ENCODE measurements around the gene AAMDC. TPM values are rescaled to one million over a fixed set of nuclear protein-coding genes. Genes with fewer than 3 reads are reported as not detected.
A peak's percentile ranks its signal among the peaks of the same experiment; 100 is the strongest.

The AAMDC gene
- total RNA-seq (2016; rRNA removed; fragmentation: Illumina TruSeq; extraction: Trizol) (35.6 and 49.5 TPM in 2 replicates), polyA plus RNA-seq (2011; rRNA removed) (16.7 and 18.1 TPM in 2 replicates), polyA minus RNA-seq (2011; rRNA and poly(A)+ RNA removed; ENCODE audit: low replicate concordance) (4.0 TPM in 1 of 2 replicates, not detected in the other), Bru-seq, nascent RNA (percentile 46 among the genes with signal in this experiment), BruChase-seq, experiment 1, labeled RNA remaining after a 6-hour chase (percentile 43 among the genes with signal in this experiment), BruChase-seq, experiment 2, labeled RNA remaining after a 2-hour chase (percentile 48 among the genes with signal in this experiment)
- 10.1 and 11.6 TPM in 2 replicates for total RNA-seq (2016; cell fraction: cytosol; rRNA removed; fragmentation: Illumina TruSeq; extraction: Trizol; ENCODE audit: low read depth)
- 42.2 and 52.7 TPM in 2 replicates for total RNA-seq (2016; cell fraction: insoluble cytoplasmic fraction; rRNA removed; fragmentation: Illumina TruSeq; extraction: Trizol)
- total RNA-seq (2016; cell fraction: membrane; rRNA removed; fragmentation: Illumina TruSeq; extraction: Trizol) = 15.8 and 15.9 TPM in 2 replicates
- total RNA-seq (2016; cell fraction: nucleus; rRNA removed; fragmentation: Illumina TruSeq; extraction: Trizol) = 15.3 and 17.8 TPM in 2 replicates
- polyA plus RNA-seq (2011; cell fraction: cytosol; rRNA removed) = 15.8 and 23.8 TPM in 2 replicates
- polyA plus RNA-seq (2011; cell fraction: nucleus; rRNA removed) = 2.3 and 6.5 TPM in 2 replicates
- 39.1 and 47.5 TPM in 2 replicates for polyA plus RNA-seq (2012)
- polyA plus RNA-seq (2016; cell fraction: cytosol; fragmentation: Illumina TruSeq; extraction: Trizol; ENCODE audit: low read depth) = 10.6 and 15.3 TPM in 2 replicates
- 58.7 and 59.1 TPM in 2 replicates for polyA plus RNA-seq (2016; cell fraction: insoluble cytoplasmic fraction; fragmentation: Illumina TruSeq; extraction: Trizol; ENCODE audit: low read depth)
- 13.9 and 15.2 TPM in 2 replicates for polyA plus RNA-seq (2016; cell fraction: membrane; fragmentation: Illumina TruSeq; extraction: Trizol; ENCODE audit: low read depth)
- 27.6 and 29.3 TPM in 2 replicates for polyA plus RNA-seq (2016; cell fraction: nucleus; fragmentation: Illumina TruSeq; extraction: Trizol; ENCODE audit: insufficient read depth, low read depth)
- 2.5 and 5.3 TPM in 2 replicates for polyA minus RNA-seq (2011; cell fraction: cytosol; rRNA and poly(A)+ RNA removed)
- polyA minus RNA-seq (2011; cell fraction: nucleus; rRNA and poly(A)+ RNA removed) = 9.6 and 9.8 TPM in 2 replicates
- long read RNA-seq, experiment 1, transcript AAMDC-206 (5 exons, 579 nt) = minor isoform, 14 of 36 reads
- long read RNA-seq, experiment 1, transcript AAMDC-202 (4 exons, 531 nt) = major isoform, 17 of 36 reads
- long read RNA-seq, experiment 1, partial matches to known transcripts = 1 of 36 reads
- long read RNA-seq, experiment 1, other reads (novel, unspliced or antisense) = 4 of 36 reads
- long read RNA-seq, experiment 2, transcript AAMDC-202 (4 exons, 531 nt) = minor isoform, 11 of 37 reads
- long read RNA-seq, experiment 2, transcript AAMDC-206 (5 exons, 579 nt) = major isoform, 14 of 37 reads
- long read RNA-seq, experiment 2, partial matches to known transcripts = 1 of 37 reads
- long read RNA-seq, experiment 2, other reads (novel, unspliced or antisense) = 11 of 37 reads

DNA sequence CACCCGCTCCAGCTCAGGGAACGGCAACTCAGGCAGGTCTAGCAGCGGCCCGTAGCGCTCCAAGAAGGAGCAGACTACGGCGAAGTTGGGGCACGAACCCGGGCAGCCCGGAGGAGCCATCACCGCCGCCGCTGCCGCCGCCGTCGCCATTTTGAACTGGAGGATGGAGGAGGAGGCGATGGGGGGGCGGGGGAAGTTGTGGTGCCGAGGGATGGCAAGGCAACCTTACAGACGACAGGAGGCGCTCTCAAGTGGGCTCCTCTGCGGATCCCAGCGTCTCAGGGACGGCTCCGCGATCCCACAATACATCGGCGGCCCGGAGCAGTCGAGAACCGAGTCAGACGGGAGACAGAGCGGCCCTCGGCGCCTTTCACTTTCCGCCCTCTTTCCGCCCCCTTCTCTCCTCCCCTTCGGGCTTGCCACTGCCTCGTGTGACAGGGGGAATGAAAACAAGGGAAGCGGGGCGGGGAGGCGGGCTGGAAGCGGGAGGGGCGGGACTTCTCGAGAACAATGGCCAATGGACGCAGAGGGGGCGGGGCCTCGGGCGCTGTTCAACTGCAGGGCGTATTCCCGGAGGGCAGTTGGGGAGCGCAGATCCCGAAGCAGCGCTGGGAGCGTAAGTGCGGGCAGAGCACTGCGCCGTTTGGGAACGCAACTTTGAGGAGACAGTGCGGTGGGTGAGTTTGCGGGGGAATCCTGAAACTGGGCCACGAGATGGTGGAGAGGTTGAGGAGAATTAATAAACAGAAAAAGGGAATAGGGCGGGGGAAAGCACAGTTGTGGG is at the start of gene AAMDC, which contains the start of gene RSF1:
AAMDC (plus strand) TSS at position 580 of the 784 bp plus-strand sequence. CDS start 21,353 bp downstream, outside the sequence.
RSF1 (minus strand) TSS at position 158 of the 784 bp plus-strand sequence; CDS start at position 150, 8 bp downstream.
- peak; percentile 91 for ATAC-seq
- Histone ChIP-seq H3K79me2 (ENCODE audit: insufficient read depth, low read length) (peaks cover 46% of the 10 kb centered on the region), H3K27ac (ENCODE audit: extremely low read length, insufficient read depth, low read length) (peak within 1 kb of the TSS; percentile 85), H3K9ac (ENCODE audit: insufficient read depth, low read depth, low read length) (peak within 1 kb of the TSS; percentile 85), H3K27me3 (ENCODE audit: control insufficient read depth in 1 of 2, insufficient read depth in 2 of 2, low read length in 2 of 2) (no peaks in the 10 kb centered on the region; a peak in 1 of 5 replicates), H3K4me3 (replicated peaks in 1 of 3; ENCODE audit: insufficient read depth in 1 of 3, low read depth in 2 of 3, low read length in 3 of 3) (peak within 1 kb of the TSS; percentile 79 to 94 (median 94)), H4K20me1 (ENCODE audit: insufficient read depth, low read length) (peaks cover 34% of the 10 kb centered on the region), H2AFZ (ENCODE audit: low read length) (peak within 1 kb of the TSS; percentile 52), H3K9me3 (ENCODE audit: low read length) (no peaks in the 10 kb centered on the region), H3K36me3 (replicated peaks in 1 of 2; ENCODE audit: control insufficient read depth in 1 of 2, insufficient read depth in 2 of 2, low read length in 2 of 2) (no peaks in the 10 kb centered on the region), H3K4me1 (ENCODE audit: insufficient read depth, low read length) (peaks cover 55% of the 10 kb centered on the region), H3K4me2 (ENCODE audit: low read depth, low read length) (peak within 1 kb of the TSS; percentile 86)
- DNase-seq (ENCODE audit: low spot score) = peak; percentile 95
- BruUV-seq (replicated peaks) = no TSS peak
- intact Hi-C loops (cut with micrococcal nuclease; ENCODE audit: unreplicated experiment) = loop anchor here (2.0 kb wide), 2 partner anchors 44 to 174 kb away; partner anchors contain the start of gene INTS4
- WGBS (ENCODE audit: low lambda C conversion rate) = 1% methylated on average over 50 of the region's 64 CpGs
- ChIA-PET CTCF (ENCODE audit: low intra/inter-chr PET ratio, low total read pairs) (no interaction called here), POLR2A (interaction anchor here (2.1 kb wide), 1 partner anchor 174 kb away, joined by 9 read pairs; the partner anchor contains the start of gene INTS4)
- no peak for FAIRE-seq
- in situ Hi-C loops (cut with HindIII; ENCODE audit: extremely low pct_ligation_motif_present, low pct_unique_long_range_greater_than_20kb) = no loop called here
- TF ChIP-seq ZNF781 (CRISPR knock-in tag; IDR thresholded peaks at IDR 0.05; ENCODE audit: borderline replicate concordance, not compliant biosample characterization) = no peak
- TF ChIP-seq TSC22D2 (CRISPR knock-in tag; IDR thresholded peaks at IDR 0.05; ENCODE audit: borderline replicate concordance) = peak; percentile 82; the same call in 1 of the 2 replicates
- peak; percentile 62 for TF ChIP-seq PHF21A (CRISPR knock-in tag; IDR thresholded peaks at IDR 0.05)
- no peak for TF ChIP-seq ZKSCAN5 (CRISPR knock-in tag; IDR thresholded peaks at IDR 0.05)
- peak; percentile 8; the same call in 1 of the 2 replicates for TF ChIP-seq FOSL2 (CRISPR knock-in tag; IDR thresholded peaks at IDR 0.05)
- TF ChIP-seq, protein P1, sequence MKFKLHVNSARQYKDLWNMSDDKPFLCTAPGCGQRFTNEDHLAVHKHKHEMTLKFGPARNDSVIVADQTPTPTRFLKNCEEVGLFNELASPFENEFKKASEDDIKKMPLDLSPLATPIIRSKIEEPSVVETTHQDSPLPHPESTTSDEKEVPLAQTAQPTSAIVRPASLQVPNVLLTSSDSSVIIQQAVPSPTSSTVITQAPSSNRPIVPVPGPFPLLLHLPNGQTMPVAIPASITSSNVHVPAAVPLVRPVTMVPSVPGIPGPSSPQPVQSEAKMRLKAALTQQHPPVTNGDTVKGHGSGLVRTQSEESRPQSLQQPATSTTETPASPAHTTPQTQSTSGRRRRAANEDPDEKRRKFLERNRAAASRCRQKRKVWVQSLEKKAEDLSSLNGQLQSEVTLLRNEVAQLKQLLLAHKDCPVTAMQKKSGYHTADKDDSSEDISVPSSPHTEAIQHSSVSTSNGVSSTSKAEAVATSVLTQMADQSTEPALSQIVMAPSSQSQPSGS (CRISPR knock-in tag; IDR thresholded peaks at IDR 0.05) = no peak; the same call in 1 of the 2 replicates
- no peak for TF ChIP-seq HHEX (CRISPR knock-in tag; IDR thresholded peaks at IDR 0.05)
- TF ChIP-seq NFYC (CRISPR knock-in tag; IDR thresholded peaks at IDR 0.05) = peak; percentile 70
- 0 out of 2 replicates have a peak, but pooled peaks have one; percentile 43 for TF ChIP-seq NFKB2 (CRISPR knock-in tag; IDR thresholded peaks at IDR 0.05; ENCODE audit: borderline replicate concordance)
- TF ChIP-seq PHF5A (CRISPR knock-in tag; IDR thresholded peaks at IDR 0.05; ENCODE audit: low read depth, unreplicated experiment) = no peak
- TF ChIP-seq ZFP37 (CRISPR knock-in tag; IDR thresholded peaks at IDR 0.05; ENCODE audit: borderline replicate concordance) = no peak
